Sigmoid colon (tissue), 7 donors: ENCODE measurements around the gene COMMD10. TPM values are rescaled to one million over a fixed set of nuclear protein-coding genes. Genes with fewer than 3 reads are reported as not detected.

ENCODE experiments used
- DNase-seq: peaks from one replicate; pipeline ENCODE4 v3.0.0-alpha.2; 2019
- H3K27ac ChIP-seq, 4 donors: fragments of 200-600 bp; sonication (generic); one replicate each; pipeline ENCODE4 v1.5.1; 2016 to 2019; ENCODE audit warnings: mild to moderate bottlenecking in 1 of 4
- H3K27me3 ChIP-seq, 3 donors: fragments of 200-600 bp; sonication (generic); one replicate each; pipeline ENCODE4 v1.5.1; 2019; ENCODE audit warnings: mild to moderate bottlenecking in 1 of 3
- H3K36me3 ChIP-seq, 4 donors: fragments of 200-600 bp; sonication (generic); one replicate each; pipeline ENCODE4 v1.5.1; 2016 to 2019
- H3K4me1 ChIP-seq, 4 donors: fragments of 200-600 bp; sonication (generic); one replicate each; pipeline ENCODE4 v1.5.1; 2017 to 2019
- H3K4me3 ChIP-seq, 4 donors: fragments of 200-600 bp; sonication (generic); one replicate each; pipeline ENCODE4 v1.5.1; 2017 to 2019; ENCODE audit warnings: mild to moderate bottlenecking in 2 of 4, moderate library complexity in 1 of 4
- H3K9me3 ChIP-seq, 4 donors: fragments of 200-600 bp in 3 of 4; sonication (generic) in 3 of 4; one replicate each; pipeline versions ENCODE4 v1.5.1 to v1.6.1; 2013 to 2019
- EP300 ChIP-seq, 4 donors: sonication (generic); formaldehyde crosslinking; IDR thresholded peaks; one replicate each; pipeline ENCODE4 v1.6.1; 2017; ENCODE audit warnings: antibody characterized with exemption in 4 of 4
- POLR2A ChIP-seq, 2 donors: fragments of 450-650 bp; IDR thresholded peaks; one replicate each; pipeline ENCODE4 v1.6.1; 2016; ENCODE audit warnings: antibody characterized with exemption in 2 of 2, mild to moderate bottlenecking in 2 of 2, moderate library complexity in 2 of 2
- POLR2AphosphoS5 ChIP-seq, 4 donors: sonication (generic); formaldehyde crosslinking; IDR thresholded peaks; one replicate each; pipeline ENCODE4 v1.6.1; 2017; ENCODE audit warnings: antibody characterized with exemption in 4 of 4
- WGBS, 2 donors: extraction: QIAGEN DNeasy Blood & Tissue Kit; methylation state at CpG; one replicate each; pipeline ENCODE4 v1.1.7; 2013; 5-methylcytosine and 5-hydroxymethylcytosine counted together
- intact Hi-C: fragments of 100-400 bp; cut with DNase I; formaldehyde crosslinking; loops from one replicate; pipeline ENCODE4 v1.15.1; 2023
- polyA plus RNA-seq, 3 donors: library from polyadenylated mRNA; stranded (reverse); fragments of 200-250 nt; gene quantifications; one replicate each; pipeline ENCODE4 v1.2.3, GENCODE V29; 2013
- total RNA-seq, 4 donors: library from RNA; depleted of rRNA; stranded (reverse); fragments of >200 nt; gene quantifications; one replicate each; pipeline ENCODE4 v1.1.0, GENCODE V29; 2016
- TF ChIP-seq, protein P1 (sequence below), 4 experiments: fragments of 450-650 bp in 3 of 4; fragments of 200-600 bp in 1 of 4; IDR thresholded peaks; one replicate each; pipeline ENCODE4 v1.5.1; 2016 to 2019; ENCODE audit warnings: antibody characterized with exemption in 4 of 4, mild to moderate bottlenecking in 3 of 4, moderate library complexity in 2 of 4
- donor health status: healthy with polysubstance abuse.
- donor health status: Bipolar disorder and iron deficiency.
- donor health status: healthy.

COMMD10 gene
- total and polyA plus RNA-seq, 7 donors, result 17.8 to 47.7 (median 28.7) TPM

DNA sequence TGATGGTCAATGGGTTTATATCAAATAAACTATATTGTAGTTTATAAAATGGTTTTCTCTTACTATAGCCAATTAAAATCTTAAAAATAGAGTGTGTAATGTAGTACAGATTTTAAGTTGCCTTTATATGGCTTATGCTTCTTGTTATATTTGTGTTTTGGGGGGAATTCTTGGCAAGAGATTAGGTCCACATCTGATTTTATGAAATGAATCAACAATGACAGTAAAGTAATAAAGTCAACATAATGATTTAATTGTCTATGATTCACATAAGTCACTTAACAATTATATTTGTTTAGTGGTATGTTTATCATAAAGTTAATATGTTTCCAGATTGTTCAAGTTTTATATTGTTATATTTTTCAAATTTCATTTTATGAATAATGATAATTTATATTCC lies 164.8 kb downstream of the COMMD10 start:
- no peak for DNase-seq
- H3K4me3 ChIP-seq, result no peak overlapping the region
- peaks cover 0 to 1% (median 0%) of the 10 kb centered on the region in 4 donors for H3K9me3 ChIP-seq
- H3K27ac ChIP-seq, result no peak overlapping the region
- no peaks in the 10 kb centered on the region for H3K4me1 ChIP-seq
- H3K27me3 ChIP-seq, result no peaks in the 10 kb centered on the region
- no peaks in the 10 kb centered on the region for H3K36me3 ChIP-seq
- no peak for TF ChIP-seq POLR2A (IDR thresholded peaks at IDR 0.05)
- TF ChIP-seq EP300 (IDR thresholded peaks at IDR 0.05), result no peak
- TF ChIP-seq POLR2AphosphoS5 (IDR thresholded peaks at IDR 0.05), result no peak
- TF ChIP-seq, protein P1, sequence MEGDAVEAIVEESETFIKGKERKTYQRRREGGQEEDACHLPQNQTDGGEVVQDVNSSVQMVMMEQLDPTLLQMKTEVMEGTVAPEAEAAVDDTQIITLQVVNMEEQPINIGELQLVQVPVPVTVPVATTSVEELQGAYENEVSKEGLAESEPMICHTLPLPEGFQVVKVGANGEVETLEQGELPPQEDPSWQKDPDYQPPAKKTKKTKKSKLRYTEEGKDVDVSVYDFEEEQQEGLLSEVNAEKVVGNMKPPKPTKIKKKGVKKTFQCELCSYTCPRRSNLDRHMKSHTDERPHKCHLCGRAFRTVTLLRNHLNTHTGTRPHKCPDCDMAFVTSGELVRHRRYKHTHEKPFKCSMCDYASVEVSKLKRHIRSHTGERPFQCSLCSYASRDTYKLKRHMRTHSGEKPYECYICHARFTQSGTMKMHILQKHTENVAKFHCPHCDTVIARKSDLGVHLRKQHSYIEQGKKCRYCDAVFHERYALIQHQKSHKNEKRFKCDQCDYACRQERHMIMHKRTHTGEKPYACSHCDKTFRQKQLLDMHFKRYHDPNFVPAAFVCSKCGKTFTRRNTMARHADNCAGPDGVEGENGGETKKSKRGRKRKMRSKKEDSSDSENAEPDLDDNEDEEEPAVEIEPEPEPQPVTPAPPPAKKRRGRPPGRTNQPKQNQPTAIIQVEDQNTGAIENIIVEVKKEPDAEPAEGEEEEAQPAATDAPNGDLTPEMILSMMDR (IDR thresholded peaks at IDR 0.05), result no peak
- intact Hi-C loops, result no loop called here

DNA sequence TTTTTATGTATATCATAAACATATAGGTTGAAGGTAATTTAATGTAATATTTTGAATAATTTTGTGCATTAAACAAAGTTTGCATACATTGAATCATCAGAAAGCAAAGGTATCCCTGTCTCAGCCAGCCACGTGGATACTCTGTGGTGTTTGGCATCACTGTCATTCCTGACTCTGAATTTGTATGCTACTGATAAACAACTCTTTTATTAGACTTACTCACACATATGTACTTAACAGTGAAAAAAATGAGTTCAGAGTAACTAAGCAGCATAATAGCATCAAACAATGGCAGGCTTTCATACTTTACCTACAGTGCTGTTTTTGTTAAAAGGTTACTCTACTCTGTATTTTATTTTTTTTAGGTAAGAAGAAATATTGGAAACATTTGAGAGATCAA lies 171.9 kb downstream of the COMMD10 start:
- 88 to 94% methylated on average over 1 of the region's 1 CpG for WGBS, 2 donors
- H3K27me3 ChIP-seq, result no peaks in the 10 kb centered on the region
- no peak for DNase-seq
- no peak overlapping the region for H3K4me3 ChIP-seq
- peaks cover 0 to 7% (median 0%) of the 10 kb centered on the region in 4 donors for H3K4me1 ChIP-seq
- TF ChIP-seq, protein P1 (IDR thresholded peaks at IDR 0.05), result no peak
- TF ChIP-seq POLR2A (IDR thresholded peaks at IDR 0.05) (no peak), POLR2AphosphoS5 (IDR thresholded peaks at IDR 0.05) (no peak), EP300 (IDR thresholded peaks at IDR 0.05) (no peak)
- no peaks in the 10 kb centered on the region for H3K36me3 ChIP-seq
- peaks cover 0 to under 1% (median 0%) of the 10 kb centered on the region in 4 donors for H3K9me3 ChIP-seq
- no peak overlapping the region for H3K27ac ChIP-seq
- intact Hi-C loops, result no loop called here

DNA sequence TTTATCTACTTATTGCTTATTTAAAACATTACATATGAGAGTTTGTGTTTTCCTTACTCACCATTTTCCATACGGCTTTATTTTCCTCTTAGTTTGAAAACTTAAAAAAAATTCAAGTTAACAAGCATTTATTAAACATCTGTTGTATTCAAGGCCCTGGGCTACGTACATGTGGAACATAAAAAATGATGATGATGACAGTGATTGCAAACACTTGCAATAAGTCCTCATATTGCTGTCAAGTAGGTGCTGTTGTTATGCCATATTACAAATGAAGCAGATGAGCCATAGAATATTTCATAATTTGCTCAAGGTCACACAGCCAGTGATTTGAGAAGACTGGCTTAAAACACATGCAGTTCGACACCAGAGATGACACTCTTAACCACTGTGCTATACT lies 180.6 kb downstream of the COMMD10 start:
- no peak for DNase-seq
- TF ChIP-seq POLR2A (IDR thresholded peaks at IDR 0.05), result no peak
- TF ChIP-seq POLR2AphosphoS5 (IDR thresholded peaks at IDR 0.05), result no peak
- TF ChIP-seq EP300 (IDR thresholded peaks at IDR 0.05), result no peak
- TF ChIP-seq, protein P1 (IDR thresholded peaks at IDR 0.05), result no peak
- no peaks in the 10 kb centered on the region for H3K36me3 ChIP-seq
- no peak overlapping the region for H3K4me3 ChIP-seq
- H3K27me3 ChIP-seq, result no peaks in the 10 kb centered on the region
- intact Hi-C loops, result no loop called here
- 92 to 97% methylated on average over 3 of the region's 3 CpGs for WGBS, 2 donors
- peaks cover 0 to 1% (median 0%) of the 10 kb centered on the region in 4 donors for H3K4me1 ChIP-seq
- H3K9me3 ChIP-seq, result no peaks in the 10 kb centered on the region
- H3K27ac ChIP-seq, result no peak overlapping the region

DNA sequence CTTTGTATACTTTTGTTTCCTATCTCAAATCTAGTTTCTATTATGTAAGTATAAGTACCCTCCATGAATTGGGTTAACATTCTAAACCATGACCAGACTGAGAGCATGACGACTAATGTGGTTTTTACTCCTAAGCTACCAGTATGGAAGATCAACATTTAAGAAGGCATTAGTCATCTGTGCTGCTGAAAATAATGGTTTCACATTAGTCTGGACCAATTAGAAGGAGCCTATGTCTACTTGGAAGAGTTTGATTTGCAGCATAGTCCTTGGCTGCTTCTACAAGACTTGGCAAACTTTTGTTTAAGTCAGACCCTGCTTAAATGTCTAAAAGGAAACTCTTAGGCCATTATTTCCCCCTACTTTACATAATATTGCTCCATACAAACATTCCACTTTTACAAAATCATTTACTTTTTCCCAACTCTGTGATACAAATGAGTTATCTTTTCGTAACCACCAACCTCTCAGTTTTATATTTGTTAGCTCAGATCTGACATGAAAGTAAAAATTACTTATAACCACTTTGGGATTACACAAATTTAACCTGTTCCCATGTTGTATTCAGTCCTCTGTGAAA lies 186.7 kb downstream of the COMMD10 start:
- WGBS, 2 donors, result 90 to 92% methylated on average over 2 of the region's 2 CpGs
- TF ChIP-seq EP300 (IDR thresholded peaks at IDR 0.05) (no peak), POLR2A (IDR thresholded peaks at IDR 0.05) (no peak), POLR2AphosphoS5 (IDR thresholded peaks at IDR 0.05) (no peak)
- TF ChIP-seq, protein P1 (IDR thresholded peaks at IDR 0.05), result no peak
- Histone ChIP-seq H3K4me1 (peaks cover 0 to 21% (median 8%) of the 10 kb centered on the region in 4 donors), H3K4me3 (no peak overlapping the region), H3K27ac (no peak overlapping the region), H3K27me3 (no peaks in the 10 kb centered on the region), H3K9me3 (peaks cover 0 to 2% (median 0%) of the 10 kb centered on the region in 4 donors), H3K36me3 (no peaks in the 10 kb centered on the region)
- no peak for DNase-seq
- intact Hi-C loops, result no loop called here
